ENCODE data around the gene IFNA6.
"Not testable (repeated sequence)": the region's sequence is repeated elsewhere in the genome, so short reads cannot be mapped to it uniquely, and the experiment has no call there.

The IFNA6 gene

DNA sequence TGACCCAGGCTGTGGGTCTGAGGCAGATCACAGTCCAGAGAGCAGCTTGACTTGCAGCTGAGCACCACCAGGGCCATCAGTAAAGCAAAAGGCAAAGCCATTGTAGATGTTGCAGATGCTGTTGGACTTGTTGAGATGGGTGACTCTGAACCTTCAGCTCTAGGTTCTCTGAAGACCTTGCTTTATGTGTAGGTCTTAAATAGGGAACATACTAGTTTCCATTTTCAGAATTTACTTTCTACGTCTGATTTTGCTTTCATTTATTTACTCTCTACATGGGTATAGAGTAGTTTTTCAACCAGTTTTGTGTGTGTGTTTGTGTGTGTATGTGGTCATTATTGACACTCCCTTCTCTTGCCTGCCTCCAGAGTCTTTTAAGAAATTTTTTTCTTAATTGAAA lies at the start of gene IFNA6:
TSS of gene IFNA6 (minus strand) at position 101 of the 400 bp plus-strand sequence. CDS start at position 101, 0 bp downstream.
- no peak for DNase-seq

DNA sequence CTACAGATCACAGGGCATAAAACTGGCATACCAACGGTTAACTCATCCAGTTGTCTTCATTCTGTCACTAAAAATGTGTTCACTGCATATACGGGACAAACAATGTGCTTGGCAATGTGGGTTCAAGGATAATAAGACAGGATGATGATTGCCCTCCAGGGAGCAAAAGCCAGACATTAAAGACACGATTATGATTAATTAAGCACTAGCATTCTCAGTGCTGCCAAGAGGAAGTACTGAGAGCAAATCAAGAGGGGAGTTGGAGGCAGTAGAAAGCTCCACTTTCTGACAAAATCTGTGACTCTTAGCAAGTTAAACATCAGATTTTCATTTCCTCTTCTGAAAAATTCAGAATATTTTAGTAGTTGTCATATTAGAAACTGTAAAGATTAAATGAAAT lies 49.3 kb upstream of the IFNA6 start:
- no peak for DNase-seq

DNA sequence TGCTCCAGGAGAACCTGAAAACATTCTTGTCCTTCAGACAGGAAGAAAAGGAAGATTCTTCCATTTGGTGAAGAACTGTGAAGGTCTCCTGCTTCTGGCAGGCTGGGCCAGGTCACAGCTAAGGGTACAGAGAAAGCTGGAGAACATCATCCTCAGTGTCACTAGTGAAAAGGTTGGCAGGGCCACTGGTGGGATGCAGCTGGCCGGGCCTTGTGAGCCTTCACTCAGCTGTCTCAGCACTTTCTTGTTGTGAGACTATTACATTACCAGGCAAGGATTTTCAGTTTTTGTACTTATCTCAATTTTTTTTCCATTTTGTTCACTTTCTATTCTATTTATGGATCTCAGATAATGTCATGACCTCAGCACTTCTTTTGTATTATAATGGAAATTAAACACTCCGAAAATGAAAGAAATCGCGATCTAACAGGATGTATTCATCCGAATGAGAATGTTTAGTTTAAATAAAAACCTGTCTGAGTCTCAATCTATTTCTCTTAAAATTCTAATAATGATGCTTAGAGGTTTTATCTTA lies 48.3 kb upstream of the IFNA6 start:
- no peak for DNase-seq

DNA sequence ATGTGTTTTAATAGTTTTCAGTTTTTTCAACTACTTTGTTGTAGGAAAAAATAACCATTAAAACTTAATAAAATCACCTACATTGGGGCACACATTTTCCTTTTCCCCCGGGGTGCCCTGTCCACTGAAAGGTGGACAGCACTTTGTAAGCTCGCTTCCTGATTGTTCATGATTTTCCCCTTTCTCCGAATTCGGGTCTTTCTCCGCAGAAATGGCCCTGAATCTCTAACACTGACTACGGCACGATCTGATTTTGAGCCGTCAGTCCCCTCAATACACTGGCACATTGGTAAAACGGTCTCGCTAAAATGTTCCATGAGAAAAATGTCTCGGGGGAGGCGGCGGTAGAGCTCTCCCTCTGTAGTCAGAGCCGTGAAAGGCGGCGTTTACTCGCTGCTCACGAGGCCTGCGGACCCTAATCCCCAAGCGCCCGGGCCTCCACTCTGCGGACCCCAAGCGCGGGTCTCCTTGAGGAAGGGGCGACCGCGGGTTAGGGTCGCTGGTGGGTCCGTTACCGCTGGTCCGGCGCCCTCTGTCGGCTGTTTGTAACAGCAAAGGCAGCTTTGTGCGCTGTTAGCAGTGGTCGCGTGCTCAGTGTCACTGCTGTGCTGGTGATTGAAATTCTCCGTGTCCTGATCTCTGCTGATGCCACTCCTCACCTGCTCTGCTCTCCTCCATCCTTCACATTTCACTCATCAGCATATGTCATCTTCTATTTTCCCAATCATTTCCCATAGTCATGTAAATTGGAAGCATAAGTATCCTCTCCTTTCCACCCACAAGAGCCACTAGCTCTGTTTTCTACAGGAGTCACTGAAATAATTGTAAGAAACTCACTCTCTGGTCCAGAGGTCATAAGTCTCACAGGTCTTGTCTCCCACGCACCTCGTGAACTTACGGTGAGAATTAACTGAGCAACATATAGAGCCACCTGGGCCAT lies 45.4 kb upstream of the IFNA6 start:
- no peak for DNase-seq

DNA sequence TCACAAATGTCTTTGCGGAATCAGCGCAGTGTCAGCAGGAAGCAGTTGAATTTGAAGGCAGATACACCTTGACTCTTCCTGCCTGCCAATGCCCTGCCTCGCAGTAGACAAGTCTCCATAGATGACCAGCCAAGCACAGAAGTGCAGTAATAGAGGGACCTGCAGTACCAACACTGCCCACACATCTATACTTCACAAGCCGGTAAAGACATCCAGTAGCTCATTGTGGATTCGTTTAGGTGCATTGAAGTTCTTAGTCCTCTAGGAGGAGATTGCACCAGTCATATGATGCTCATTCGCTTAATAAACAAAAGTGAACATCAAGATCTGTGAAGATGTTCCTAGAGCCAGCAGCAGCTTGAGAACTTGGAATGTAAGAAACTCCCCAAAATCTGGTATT lies 41.6 kb upstream of the IFNA6 start:
- DNase-seq: no peak

DNA sequence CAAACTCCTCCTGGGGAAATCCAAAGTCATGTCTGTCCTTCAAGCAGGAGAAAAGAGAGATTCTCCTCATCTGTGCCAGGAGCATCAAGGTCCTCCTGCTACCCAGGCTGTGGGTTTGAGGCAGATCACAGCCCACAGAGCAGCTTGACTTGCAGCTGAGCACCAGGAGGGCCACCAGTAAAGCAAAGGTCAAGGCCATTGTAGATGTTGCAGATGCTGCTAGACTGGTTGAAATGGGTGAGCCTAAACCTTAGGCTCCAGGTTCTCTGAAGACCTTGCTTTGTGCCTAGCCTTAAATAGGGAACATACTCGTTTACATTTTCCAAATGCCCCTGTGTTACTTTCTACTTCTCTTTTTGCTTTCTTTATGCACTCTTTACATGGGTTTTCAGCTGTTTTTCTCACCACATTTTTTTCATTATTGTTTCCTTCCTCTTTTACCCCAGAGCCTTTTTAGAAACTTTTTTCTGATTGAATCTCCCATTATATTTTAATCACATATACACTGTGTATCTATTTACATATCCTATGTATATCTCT lies 34.5 kb upstream of the IFNA6 start, which contains the start of gene IFNA2:
TSS of gene IFNA2 (minus strand) at position 268 of the 540 bp plus-strand sequence. CDS start at position 199, 69 bp downstream.
- no peak for DNase-seq

DNA sequence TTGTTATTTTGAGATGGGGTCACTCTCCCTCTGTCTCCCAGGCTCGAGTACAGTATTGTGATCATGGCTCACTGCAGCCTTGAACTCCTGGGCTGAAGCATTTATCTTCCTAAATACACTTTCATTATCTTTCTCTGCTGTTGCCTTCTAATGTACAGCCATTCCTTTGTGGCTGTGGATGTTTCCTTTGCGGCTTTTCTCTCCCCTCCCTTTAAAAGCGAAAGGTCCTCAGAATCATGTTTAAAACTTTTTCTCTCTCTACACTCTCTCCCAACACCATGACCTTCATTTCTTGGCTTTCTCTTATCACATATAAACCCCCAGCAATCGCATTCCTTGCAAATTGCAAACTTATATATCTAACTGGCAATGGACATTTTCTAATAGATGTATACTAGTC lies 32.9 kb upstream of the IFNA6 start:
- DNase-seq: no peak

DNA sequence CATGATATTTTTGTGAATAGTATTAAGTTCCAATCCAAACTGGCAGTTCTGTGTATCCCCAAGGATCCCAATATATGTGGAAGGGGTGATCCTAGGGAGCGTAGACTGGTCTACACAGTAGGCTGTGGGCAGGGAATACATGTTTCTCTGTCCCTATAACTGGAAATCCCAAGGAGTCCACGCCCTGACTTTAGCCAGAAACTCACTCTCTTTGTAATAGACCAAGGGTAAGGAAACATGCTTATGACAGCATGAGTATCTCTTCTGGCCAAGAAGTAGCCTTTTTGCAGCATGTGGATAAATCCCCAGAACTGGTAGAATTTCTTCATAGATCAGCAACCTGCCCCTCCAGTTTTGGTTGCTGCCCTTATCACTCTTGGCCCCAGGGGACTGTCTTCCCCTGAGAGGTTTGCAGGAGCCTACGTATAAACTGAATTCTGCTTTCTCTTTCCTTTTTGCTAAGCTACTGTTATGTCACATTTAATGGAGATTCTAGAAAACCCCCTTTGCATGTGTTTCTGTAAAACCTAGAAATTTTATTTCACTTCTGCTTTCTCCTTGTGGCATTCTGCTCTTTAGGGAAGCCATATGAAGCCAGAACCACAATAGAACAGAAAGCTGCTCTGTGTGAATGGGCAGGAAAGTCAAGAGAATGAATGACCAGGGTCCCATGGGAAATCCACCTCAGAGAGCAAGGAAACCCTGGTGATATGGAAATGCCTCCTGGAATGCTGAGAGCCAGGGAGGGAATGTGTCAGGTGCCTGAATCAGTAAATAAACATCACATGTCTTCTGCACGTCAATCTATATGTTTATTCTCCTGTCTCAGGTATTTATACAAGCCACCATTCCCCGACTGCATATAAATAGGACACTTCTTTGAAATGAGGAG lies 31.0 kb upstream of the IFNA6 start:
- DNase-seq: no peak

DNA sequence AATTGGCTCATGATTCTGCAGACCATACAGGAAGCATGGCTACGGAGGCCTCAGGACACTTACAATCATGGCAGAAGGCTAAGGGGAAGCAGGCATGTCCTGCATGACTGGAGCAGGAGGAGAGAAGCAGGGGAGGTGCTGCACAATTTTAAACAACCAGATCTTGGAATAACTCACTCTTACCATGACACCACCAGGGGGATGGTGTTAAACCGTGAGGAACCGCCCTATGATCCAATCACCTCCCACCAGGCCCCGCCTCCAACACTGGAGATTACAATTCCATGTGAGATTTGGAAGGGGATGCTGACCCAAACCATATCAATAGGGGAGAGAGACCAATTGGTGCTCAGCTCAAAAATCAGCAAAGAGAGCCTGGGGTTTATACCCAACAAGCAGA lies 20.8 kb upstream of the IFNA6 start:
- DNase-seq: not testable (repeated sequence)

DNA sequence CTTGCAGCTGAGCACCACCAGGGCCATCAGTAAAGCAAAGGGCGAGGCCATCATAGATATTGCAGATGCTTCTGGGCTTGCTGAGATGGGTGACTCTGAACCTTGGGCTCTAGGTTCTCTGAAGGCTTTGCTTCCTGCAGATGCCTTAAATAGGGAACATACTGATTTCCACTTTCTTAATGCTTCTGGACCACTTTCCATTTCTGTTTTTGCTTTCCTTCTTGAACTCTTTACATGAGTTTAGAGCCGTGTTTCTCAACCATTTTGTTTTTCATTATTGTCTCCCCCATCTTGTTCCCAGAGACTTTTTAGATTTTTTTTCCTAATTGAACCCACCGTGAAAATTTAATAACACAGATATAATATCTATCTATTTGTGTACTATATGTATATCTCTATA lies 17.3 kb upstream of the IFNA6 start, which contains the start of gene IFNA13:
TSS of gene IFNA13 (minus strand) at position 101 of the 400 bp plus-strand sequence. CDS start at position 54, 47 bp downstream.
- no peak for DNase-seq

DNA sequence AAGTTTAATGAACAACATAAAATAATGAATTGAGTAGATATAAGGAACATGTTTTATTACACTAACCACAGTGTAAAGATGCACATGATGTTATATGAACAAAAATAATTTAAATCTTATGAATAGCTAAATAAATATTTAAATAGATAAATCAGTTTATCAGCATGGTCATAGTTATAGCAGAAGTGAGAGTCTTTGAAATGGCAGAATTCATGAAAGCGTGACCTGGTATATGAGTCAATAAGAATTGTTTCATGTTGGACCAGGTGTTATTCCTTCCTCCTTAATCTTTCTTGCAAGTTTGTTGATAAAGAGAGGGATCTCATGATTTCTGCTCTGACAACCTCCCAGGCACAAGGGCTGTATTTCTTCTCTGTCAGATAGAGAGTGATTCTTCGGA lies 16.5 kb upstream of the IFNA6 start:
- DNase-seq: not testable (repeated sequence)

DNA sequence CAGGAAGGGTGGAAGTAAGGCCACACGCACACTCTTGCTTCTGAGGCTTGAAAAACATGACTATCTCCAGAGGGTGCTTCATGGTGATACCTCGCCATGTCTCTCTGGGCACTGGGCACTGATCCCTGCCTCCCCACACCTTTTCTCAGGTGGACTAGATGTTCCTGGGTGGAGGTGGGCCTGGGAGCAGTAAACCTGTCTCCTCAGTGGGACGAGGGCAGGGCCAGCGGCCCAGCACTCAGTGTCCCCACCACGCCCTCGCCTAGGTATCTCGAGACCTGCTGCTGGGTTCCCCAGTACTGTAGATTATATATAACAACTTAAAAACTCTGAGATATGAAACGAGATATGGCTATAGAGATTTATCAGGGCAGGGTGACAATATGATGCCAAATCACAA lies 11.6 kb upstream of the IFNA6 start:
- DNase-seq: no peak

DNA sequence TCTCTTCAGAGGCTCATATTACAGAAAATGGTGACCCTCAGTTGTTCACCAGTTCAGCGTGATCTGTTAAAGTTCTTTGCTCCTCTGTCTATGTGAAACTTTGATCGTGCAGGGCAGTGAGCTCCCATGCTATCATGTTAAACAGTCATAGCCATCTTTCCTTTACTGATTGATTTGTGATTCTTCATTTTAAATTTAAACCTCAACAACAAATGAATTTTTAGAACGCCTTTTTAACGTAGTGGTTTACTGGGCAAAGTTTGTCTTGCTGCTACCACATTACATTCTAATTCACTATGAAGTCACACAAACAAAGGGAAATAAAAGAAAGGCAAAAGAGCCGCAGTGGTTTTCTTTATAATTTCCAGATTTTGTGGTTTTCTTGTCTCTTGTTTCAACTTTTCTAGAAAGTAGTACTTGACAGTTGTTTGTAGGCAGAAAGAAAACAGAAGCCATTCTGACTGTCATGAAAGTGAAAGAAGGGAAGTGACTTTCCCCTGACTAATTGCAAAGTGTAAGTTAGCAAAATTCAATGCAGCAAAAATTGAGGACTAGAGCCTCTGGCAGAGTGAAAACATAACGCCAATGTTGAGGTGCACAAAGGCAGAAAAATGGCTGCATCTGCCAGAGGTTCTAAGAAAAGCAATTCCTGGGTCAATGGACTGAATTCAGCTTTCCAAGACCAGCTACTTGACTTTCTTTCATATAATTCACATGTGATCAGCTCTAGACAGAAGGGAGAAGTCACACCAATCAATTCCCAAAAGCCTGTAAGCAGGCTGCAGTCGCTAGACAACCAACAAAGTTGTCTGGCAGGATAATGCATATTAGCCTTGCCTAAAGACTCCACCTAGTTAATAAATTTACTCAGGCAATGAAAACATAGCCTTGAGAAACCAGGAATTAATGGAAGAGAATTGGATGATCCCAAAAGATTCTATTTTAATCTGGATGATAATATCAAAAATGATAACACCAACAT lies 7.1 kb upstream of the IFNA6 start:
- DNase-seq: no peak

DNA sequence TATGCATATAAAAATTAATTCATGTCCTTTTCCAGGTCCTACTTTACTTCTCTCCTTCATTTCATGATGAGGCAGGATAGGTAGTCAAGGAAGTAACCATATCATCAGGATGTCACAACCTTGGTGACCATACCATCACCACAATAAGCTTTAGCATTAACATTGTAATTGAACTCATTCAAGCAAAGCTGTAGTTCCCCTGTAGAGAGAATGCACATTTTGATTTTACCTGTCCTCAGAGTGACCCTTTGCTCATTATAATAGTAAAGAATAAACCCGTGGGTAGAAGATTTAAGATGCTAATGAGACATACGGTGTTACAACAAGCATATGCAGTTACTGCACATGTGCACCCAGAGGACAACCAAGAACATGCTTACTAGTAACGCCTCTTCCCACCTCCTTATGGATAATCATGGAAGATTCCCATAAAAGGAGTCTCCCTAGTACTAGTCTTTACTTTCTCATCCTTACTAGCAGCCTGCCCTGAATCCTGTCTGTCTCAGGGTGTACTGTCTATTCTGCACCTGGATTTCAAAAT lies 2.2 kb downstream of the IFNA6 start:
- DNase-seq: no peak

DNA sequence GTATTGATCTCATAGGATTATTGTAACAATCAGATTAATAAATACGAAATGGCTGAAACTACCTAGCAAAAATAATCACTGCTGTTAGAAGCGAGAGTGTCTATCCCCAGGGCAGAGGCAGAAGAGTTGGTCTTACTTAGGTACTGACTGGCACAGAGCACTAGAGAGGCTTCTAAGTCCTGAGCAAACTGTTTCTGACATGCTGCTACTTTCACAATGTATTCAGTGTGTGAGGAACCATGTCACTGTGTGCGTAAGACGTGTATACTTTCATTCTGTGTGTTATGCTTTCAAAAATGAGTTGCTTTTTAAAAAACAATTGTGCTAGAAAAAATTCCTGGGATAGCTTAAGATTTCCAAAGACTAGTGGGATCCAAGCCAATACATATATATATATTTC lies 10.0 kb downstream of the IFNA6 start:
- DNase-seq: no peak

DNA sequence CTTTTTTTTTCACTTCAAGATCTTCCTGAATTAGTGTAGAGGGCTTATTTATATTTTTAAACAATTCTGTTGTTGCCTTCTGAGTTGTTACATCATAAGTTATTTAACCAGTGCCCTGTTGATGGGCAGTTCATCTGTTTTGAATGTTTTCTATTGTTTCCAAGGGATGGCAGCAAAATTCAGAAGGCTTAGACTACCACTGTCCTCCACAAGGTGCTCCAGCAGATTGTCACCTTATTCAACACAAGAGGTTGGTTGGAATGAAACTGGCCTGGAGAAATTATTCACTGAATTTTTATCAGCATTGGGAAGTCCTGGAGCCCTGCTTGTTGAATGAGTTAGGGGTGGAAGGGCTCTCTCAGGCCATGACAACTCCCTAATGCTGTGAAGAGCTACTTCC lies 14.2 kb downstream of the IFNA6 start:
- no peak for DNase-seq

DNA sequence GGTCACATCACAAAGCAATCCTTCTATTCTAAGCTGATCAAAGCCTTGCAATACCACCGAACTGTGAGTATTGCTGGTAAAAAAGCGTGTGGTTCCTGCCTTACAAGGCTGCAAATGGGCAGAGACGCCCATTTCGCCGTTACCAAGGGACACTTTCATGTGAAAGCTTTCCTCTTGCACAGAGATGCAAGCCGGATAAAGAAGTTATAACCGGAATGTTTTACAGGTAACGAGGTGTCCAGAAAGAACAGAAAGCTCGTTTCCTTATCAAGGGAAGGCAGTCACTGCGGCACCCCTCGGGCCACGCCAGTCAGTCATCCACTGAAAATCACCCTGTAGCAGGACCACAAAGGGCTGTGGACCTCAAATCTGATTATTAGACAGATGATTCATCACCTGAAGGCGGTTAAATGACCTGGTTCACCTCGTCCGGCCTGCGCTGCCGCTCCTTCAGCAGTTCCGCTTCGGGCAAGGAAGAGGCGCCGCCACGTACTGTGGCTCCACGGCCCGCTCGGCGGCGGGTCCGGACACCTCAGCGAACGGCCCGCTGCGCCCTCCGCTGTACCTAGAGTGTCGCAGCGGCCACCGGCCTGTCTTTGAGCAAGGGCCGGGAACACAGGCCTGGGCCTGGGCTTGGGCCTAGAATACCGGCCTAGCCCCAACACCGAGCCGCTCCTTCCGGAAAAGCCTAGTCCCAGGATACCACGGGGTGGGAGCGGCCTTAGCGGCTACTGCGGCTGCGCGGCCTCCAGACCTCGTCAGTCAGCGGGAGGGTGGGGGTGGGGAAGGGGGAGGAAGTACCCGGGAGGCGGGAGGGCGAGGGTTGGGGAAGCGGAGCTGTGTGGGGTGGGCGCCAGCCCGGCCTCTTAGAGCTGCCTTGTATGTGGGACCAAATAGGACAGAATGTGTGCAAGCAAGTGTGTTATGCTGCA lies 15.7 kb downstream of the IFNA6 start, which contains the start of gene KLHL9:
TSS of gene KLHL9 (minus strand) at position 704 of the 932 bp plus-strand sequence. CDS start at position 159, 545 bp downstream.
- peak; percentile 85 for DNase-seq

DNA sequence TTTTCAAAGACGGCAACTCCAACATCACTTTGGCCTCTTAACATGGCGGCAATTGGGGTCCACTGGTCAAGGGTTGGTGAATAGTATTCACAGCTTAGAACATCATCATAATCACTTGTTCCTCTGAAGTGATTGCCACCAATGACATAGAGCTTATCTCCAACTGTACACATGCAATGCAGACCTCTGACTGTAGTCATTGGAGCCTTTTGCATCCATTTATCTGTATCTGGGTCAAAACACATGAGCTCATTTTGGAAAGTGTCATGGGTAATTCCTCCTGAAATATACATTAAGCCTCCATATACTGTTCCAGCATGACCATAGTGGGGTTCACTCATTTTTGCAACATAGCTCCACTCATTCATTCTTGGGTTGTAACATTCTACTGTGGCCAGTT lies 17.5 kb downstream of the IFNA6 start:
- DNase-seq: no peak

DNA sequence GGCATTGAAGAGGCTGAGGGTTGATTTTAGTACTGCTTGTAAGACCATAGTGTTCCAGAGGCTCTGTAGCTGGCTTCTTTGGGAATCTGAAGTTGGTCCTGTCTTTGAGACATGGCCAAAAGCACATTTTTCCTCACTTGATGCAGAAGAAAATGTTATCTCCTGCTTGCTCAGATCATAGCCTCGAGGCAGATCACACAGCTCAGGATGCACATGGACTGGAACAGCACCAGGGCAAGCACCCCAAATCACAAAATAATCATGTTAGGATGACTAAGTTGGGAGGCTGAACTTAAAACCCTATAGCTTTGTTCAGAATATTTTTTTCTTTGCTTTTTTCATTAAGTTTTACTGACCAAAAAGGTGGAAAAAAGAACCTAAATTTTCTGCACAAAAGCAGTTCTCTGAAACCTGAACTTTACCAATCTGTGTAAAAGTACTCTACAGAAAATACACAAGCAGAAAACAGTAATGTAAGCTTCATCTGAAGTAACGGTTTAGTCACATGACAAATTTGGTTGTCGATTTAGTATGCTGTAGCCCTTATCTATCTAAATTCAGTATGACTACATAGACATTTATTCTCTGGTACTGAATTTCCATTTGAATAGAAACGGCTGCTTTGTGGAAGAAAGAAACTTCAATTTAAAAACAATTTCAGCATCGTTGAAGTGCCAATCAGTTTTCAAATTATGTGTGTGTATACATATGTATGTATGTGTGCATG lies 18.8 kb downstream of the IFNA6 start:
- DNase-seq: no peak

Data from NCI-H1436 (cell line).